Skeletal muscle tissue (tissue), 4 donors: ENCODE measurements around the gene KCTD19. TPM values are rescaled to one million over a fixed set of nuclear protein-coding genes. Genes with fewer than 3 reads are reported as not detected.
"Not testable (repeated sequence)": the region's sequence is repeated elsewhere in the genome, so short reads cannot be mapped to it uniquely, and the experiment has no call there.

Experiments
- H3K27ac ChIP-seq: one replicate; pipeline ENCODE4 v1.7.0; 2013; ENCODE audit warnings: mild to moderate bottlenecking, low read depth, low read length, inconsistent platforms
- H3K27me3 ChIP-seq, 3 donors: one replicate each; pipeline ENCODE4 v1.7.0; 2013; ENCODE audit warnings: low read length in 3 of 3; ENCODE audit not compliant: control insufficient read depth in 3 of 3, insufficient read depth in 3 of 3
- H3K36me3 ChIP-seq, 3 donors: one replicate each; pipeline ENCODE4 v1.7.0; 2013; ENCODE audit warnings: low read length in 3 of 3; ENCODE audit not compliant: control insufficient read depth in 3 of 3, insufficient read depth in 3 of 3
- H3K4me1 ChIP-seq, 3 donors: one replicate each; pipeline ENCODE4 v1.7.0; 2013; ENCODE audit warnings: low read length in 3 of 3, mild to moderate bottlenecking in 3 of 3; ENCODE audit not compliant: control insufficient read depth in 3 of 3, insufficient read depth in 3 of 3
- H3K4me3 ChIP-seq, 3 donors: one replicate each; pipeline ENCODE4 v1.7.0; 2013; ENCODE audit warnings: low read length in 3 of 3
- H3K9ac ChIP-seq, 3 donors: one replicate each; pipeline ENCODE4 v1.7.0; 2013; ENCODE audit warnings: low read length in 3 of 3, mild to moderate bottlenecking in 3 of 3, moderate library complexity in 2 of 3, low read depth in 1 of 3
- H3K9me3 ChIP-seq, 3 donors: one replicate each; pipeline ENCODE4 v1.7.0; 2013; ENCODE audit warnings: low read length in 3 of 3; ENCODE audit not compliant: control insufficient read depth in 3 of 3
- total RNA-seq: library from RNA; depleted of rRNA; stranded (reverse); fragments of >200 nt; gene quantifications from one replicate; pipeline ENCODE4 v1.2.3, GENCODE V29; 2014
- donor health status: Osteomylitis.

KCTD19 gene
- total RNA-seq: not detected

- Histone ChIP-seq H3K4me1 (peaks cover 5% of the 10 kb centered on the region in 3 donors), H3K27ac (no peak within 1 kb of the TSS), H3K36me3 (no peaks in the 10 kb centered on the region), H3K9me3 (no peaks in the 10 kb centered on the region), H3K27me3 (peaks cover 15 to 22% (median 17%) of the 10 kb centered on the region in 3 donors), H3K4me3 (peak within 1 kb of the TSS; percentile 41 to 56 (median 56)), H3K9ac (peak within 1 kb of the TSS in 2 of 3 donors; percentile 57 to 69)
Observed at GRCh38 chr16:67326472-67327309, at the start of gene KCTD19, which contains the start of gene LRRC36. Gene KCTD19 (minus strand): TSS chr16:67326741. CDS start chr16:67326707, 34 bp downstream. Gene LRRC36 (plus strand): TSS chr16:67326815. CDS start chr16:67326863, 48 bp downstream.

- not testable (repeated sequence) for H3K4me3 ChIP-seq, H3K9ac ChIP-seq, H3K9me3 ChIP-seq, H3K27ac ChIP-seq, H3K27me3 ChIP-seq, H3K36me3 ChIP-seq
- H3K4me1 ChIP-seq: peaks cover 4 to 14% (median 6%) of the 10 kb centered on the region in 3 donors
Observed at GRCh38 chr16:67376012-67376411, 49.5 kb upstream of the KCTD19 start.

GRCh38 chr16:67372664-67373063 is 46.1 kb upstream of the KCTD19 start:
- Histone ChIP-seq H3K4me1 (no peaks in the 10 kb centered on the region), H3K27ac (no peak overlapping the region), H3K9ac (no peak overlapping the region), H3K9me3 (no peaks in the 10 kb centered on the region), H3K27me3 (no peaks in the 10 kb centered on the region), H3K36me3 (no peaks in the 10 kb centered on the region), H3K4me3 (no peak overlapping the region)

- H3K9me3 ChIP-seq: no peaks in the 10 kb centered on the region
- H3K4me1 ChIP-seq: no peaks in the 10 kb centered on the region
- no peak overlapping the region for H3K9ac ChIP-seq
- no peak overlapping the region for H3K4me3 ChIP-seq
- H3K27ac ChIP-seq: no peak overlapping the region
- no peaks in the 10 kb centered on the region for H3K27me3 ChIP-seq
- H3K36me3 ChIP-seq: no peaks in the 10 kb centered on the region
Observed at GRCh38 chr16:67370661-67371060, 44.1 kb upstream of the KCTD19 start.

GRCh38 chr16:67364600-67365235 is 38.2 kb upstream of the KCTD19 start:
- Histone ChIP-seq H3K27ac (peak overlapping the region; percentile 11), H3K4me1 (no peaks in the 10 kb centered on the region), H3K9me3 (no peaks in the 10 kb centered on the region), H3K9ac (no peak overlapping the region), H3K36me3 (no peaks in the 10 kb centered on the region), H3K4me3 (no peak overlapping the region), H3K27me3 (no peaks in the 10 kb centered on the region)

- Histone ChIP-seq H3K9ac (no peak overlapping the region), H3K4me1 (no peaks in the 10 kb centered on the region), H3K4me3 (no peak overlapping the region), H3K36me3 (no peaks in the 10 kb centered on the region), H3K27ac (no peak overlapping the region), H3K9me3 (no peaks in the 10 kb centered on the region), H3K27me3 (peaks cover 0 to 2% (median 0%) of the 10 kb centered on the region in 3 donors)
Observed at GRCh38 chr16:67361038-67361437, 34.5 kb upstream of the KCTD19 start.

- not testable (repeated sequence) for H3K9ac ChIP-seq, H3K27me3 ChIP-seq, H3K4me3 ChIP-seq, H3K27ac ChIP-seq, H3K4me1 ChIP-seq, H3K9me3 ChIP-seq, H3K36me3 ChIP-seq
Observed at GRCh38 chr16:67359540-67360269, 33.2 kb upstream of the KCTD19 start.

GRCh38 chr16:67357561-67357960 is 31.0 kb upstream of the KCTD19 start:
- Histone ChIP-seq H3K9ac (no peak overlapping the region), H3K27me3 (peaks cover 0 to 2% (median 0%) of the 10 kb centered on the region in 3 donors), H3K27ac (no peak overlapping the region), H3K36me3 (no peaks in the 10 kb centered on the region), H3K4me1 (no peaks in the 10 kb centered on the region), H3K4me3 (no peak overlapping the region), H3K9me3 (no peaks in the 10 kb centered on the region)

- Histone ChIP-seq H3K4me1 (no peaks in the 10 kb centered on the region), H3K36me3 (no peaks in the 10 kb centered on the region), H3K9me3 (no peaks in the 10 kb centered on the region), H3K27me3 (peaks cover 0 to 2% (median 0%) of the 10 kb centered on the region in 3 donors), H3K27ac (no peak overlapping the region), H3K9ac (no peak overlapping the region), H3K4me3 (no peak overlapping the region)
Observed at GRCh38 chr16:67356396-67356795, 29.9 kb upstream of the KCTD19 start.

GRCh38 chr16:67352463-67352862 is 25.9 kb upstream of the KCTD19 start:
- not testable (repeated sequence) for H3K36me3 ChIP-seq, H3K4me3 ChIP-seq, H3K27me3 ChIP-seq, H3K27ac ChIP-seq, H3K4me1 ChIP-seq, H3K9me3 ChIP-seq, H3K9ac ChIP-seq
